A549 treated with Mapracorat at 1 μM for 4 hours (cell line): ENCODE results near the gene F5. TPM values are rescaled to one million over a fixed set of nuclear protein-coding genes. Genes with fewer than 3 reads are reported as not detected.

Source experiments
- total RNA-seq: library from RNA; stranded (reverse); fragments of 200-300 nt; extraction: Qiagen RNA extraction; gene quantifications from 5 replicates; pipeline ENCODE4 v1.2.3, GENCODE V29; 2022

The F5 gene
- 0.05 to 0.09 TPM (median 0.07 TPM) in 5 replicates for total RNA-seq

GRCh38 chr1:169586395-169587255 is at the start of gene F5:
Gene F5 (minus strand): TSS chr1:169586481. CDS start chr1:169586386, 95 bp downstream.

GRCh38 chr1:169630006-169630405 is 43.7 kb upstream of the F5 start, which contains the start of gene SELP:
Gene SELP (minus strand): TSS chr1:169630124. CDS start chr1:169630074, 50 bp downstream.

GRCh38 chr1:169485431-169486280 is 100.6 kb downstream of the F5 start, which contains the start of gene SLC19A2:
Gene SLC19A2 (minus strand): TSS chr1:169485944. CDS start chr1:169485766, 178 bp downstream.

Other genes with a start within 250 kb of the F5 start
- 16.4 to 39.8 TPM (median 21.3 TPM) in 5 replicates for gene NME7, start 218.7 kb downstream of the F5 start, total RNA-seq
- 12.4 to 19.2 TPM (median 14.3 TPM) in 5 replicates for gene BLZF1, start 218.3 kb downstream of the F5 start, total RNA-seq
- gene CCDC181, start 159.0 kb downstream of the F5 start, total RNA-seq: 0.08 to 0.25 TPM (median 0.14 TPM) in 3 of 5 replicates, not detected in the others
- gene SLC19A2, start 100.5 kb downstream of the F5 start, total RNA-seq: 23.0 to 25.8 TPM (median 24.8 TPM) in 5 replicates
- not detected in 5 replicates for gene SELP, start 43.6 kb upstream of the F5 start, total RNA-seq
- gene SELL, start 125.1 kb upstream of the F5 start, total RNA-seq: 0.13 to 0.65 TPM (median 0.19 TPM) in 4 of 5 replicates, not detected in the other
- gene SELE, start 147.6 kb upstream of the F5 start, total RNA-seq: not detected in 5 replicates
- gene METTL18, start 208.4 kb upstream of the F5 start, total RNA-seq: 4.4 to 6.5 TPM (median 4.9 TPM) in 5 replicates